Tibial artery (tissue), 4 donors: ENCODE results near the gene NARS2.

Source experiments
- DNase-seq, 2 donors: peaks; one replicate each; pipeline ENCODE4 v3.0.0-alpha.2; 2019
- H3K27ac ChIP-seq, 2 donors: fragments of 200-600 bp; sonication (generic) in 1 of 2; 1 replicate in 1 of 2; 2 replicates in 1 of 2; pipeline ENCODE4 v1.5.1; 2018 to 2019; ENCODE audit warnings: mild to moderate bottlenecking in 1 of 2
- H3K27me3 ChIP-seq, 2 donors: fragments of 200-600 bp; sonication (generic) in 1 of 2; one replicate each; pipeline versions ENCODE4 v1.5.1 to v1.6.0; 2016 to 2019
- H3K36me3 ChIP-seq, 3 donors: fragments of 200-600 bp; sonication (generic) in 2 of 3; one replicate each; pipeline ENCODE4 v1.5.1; 2016 to 2019; ENCODE audit warnings: mild to moderate bottlenecking in 2 of 3
- H3K4me1 ChIP-seq, 4 donors: fragments of 200-600 bp; sonication (generic) in 2 of 4; 1 replicate in 3 of 4; 2 replicates in 1 of 4; pipeline ENCODE4 v1.5.1; 2016 to 2019
- H3K4me3 ChIP-seq, 2 donors: fragments of 200-600 bp; sonication (generic) in 1 of 2; 1 replicate in 1 of 2; 2 replicates in 1 of 2; pipeline ENCODE4 v1.5.1; 2018 to 2019; ENCODE audit warnings: mild to moderate bottlenecking in 2 of 2
- H3K9me3 ChIP-seq, 3 donors: fragments of 200-600 bp; sonication (generic) in 1 of 3; one replicate each; pipeline ENCODE4 v1.5.1; 2016 to 2019
- CTCF ChIP-seq, 2 experiments: fragments of 200-600 bp in 1 of 2; fragments of 450-650 bp in 1 of 2; IDR thresholded peaks; one replicate each; pipeline ENCODE4 v1.5.1; 2017 to 2019; ENCODE audit warnings: antibody characterized with exemption in 2 of 2, mild to moderate bottlenecking in 1 of 2, moderate library complexity in 1 of 2
- intact Hi-C: fragments of 100-400 bp; cut with DNase I; formaldehyde crosslinking; loops from one replicate; pipeline ENCODE4 v1.15.0; 2023; ENCODE audit warnings: low total_unique reads

Gene NARS2

GRCh38 chr11:78420796-78421209 lies 153.9 kb downstream of the NARS2 start:
- intact Hi-C loops, result no loop called here
- H3K4me1 ChIP-seq, result peaks cover 0 to 49% (median 24%) of the 10 kb centered on the region in 4 donors
- no peak overlapping the region for H3K4me3 ChIP-seq
- TF ChIP-seq CTCF (IDR thresholded peaks at IDR 0.05), result no peak
- DNase-seq, result peak; percentile 76 to 84
- peak overlapping the region; percentile 98 to 100 for H3K27ac ChIP-seq
- no peaks in the 10 kb centered on the region for H3K36me3 ChIP-seq
- H3K9me3 ChIP-seq, result no peaks in the 10 kb centered on the region
- no peaks in the 10 kb centered on the region for H3K27me3 ChIP-seq

- H3K4me3 ChIP-seq, result peak overlapping the region; percentile 23 to 99
- H3K4me1 ChIP-seq, result peaks cover 0 to 49% (median 24%) of the 10 kb centered on the region in 4 donors
- no peaks in the 10 kb centered on the region for H3K36me3 ChIP-seq
- peak; percentile 62 to 72 for TF ChIP-seq CTCF (IDR thresholded peaks at IDR 0.05)
- intact Hi-C loops, result no loop called here
- peak overlapping the region; percentile 98 to 100 for H3K27ac ChIP-seq
- DNase-seq, result peak; percentile 86 to 92
- no peaks in the 10 kb centered on the region for H3K9me3 ChIP-seq
- no peaks in the 10 kb centered on the region for H3K27me3 ChIP-seq
Measured at GRCh38 chr11:78420255-78420764, 154.4 kb downstream of the NARS2 start.

- intact Hi-C loops, result loop anchor here (5.0 kb wide), 3 partner anchors 153 to 257 kb away; partner anchors contain the start of gene NARS2
- no peaks in the 10 kb centered on the region for H3K27me3 ChIP-seq
- peak overlapping the region; percentile 98 to 99 for H3K4me3 ChIP-seq
- DNase-seq, result peak; percentile 88 to 90
- H3K36me3 ChIP-seq, result no peaks in the 10 kb centered on the region
- H3K4me1 ChIP-seq, result peaks cover 0 to 52% (median 24%) of the 10 kb centered on the region in 4 donors
- peak overlapping the region; percentile 98 to 100 for H3K27ac ChIP-seq
- TF ChIP-seq CTCF (IDR thresholded peaks at IDR 0.05), result no peak
- H3K9me3 ChIP-seq, result no peaks in the 10 kb centered on the region
Measured at GRCh38 chr11:78419327-78419726, 155.3 kb downstream of the NARS2 start.

- intact Hi-C loops, result loop anchor here (5.0 kb wide), 3 partner anchors 154 to 256 kb away; partner anchors contain the start of gene NARS2
- peaks cover 0 to 52% (median 24%) of the 10 kb centered on the region in 4 donors for H3K4me1 ChIP-seq
- no peak for TF ChIP-seq CTCF (IDR thresholded peaks at IDR 0.05)
- no peaks in the 10 kb centered on the region for H3K27me3 ChIP-seq
- peak overlapping the region; percentile 98 to 99 for H3K4me3 ChIP-seq
- no peaks in the 10 kb centered on the region for H3K36me3 ChIP-seq
- H3K27ac ChIP-seq, result peak overlapping the region; percentile 98 to 100
- no peak for DNase-seq
- no peaks in the 10 kb centered on the region for H3K9me3 ChIP-seq
Measured at GRCh38 chr11:78418584-78419211, 156.0 kb downstream of the NARS2 start.

GRCh38 chr11:78417888-78418583 lies 156.6 kb downstream of the NARS2 start:
- Histone ChIP-seq H3K36me3 (no peaks in the 10 kb centered on the region), H3K27ac (peak overlapping the region; percentile 98 to 100), H3K4me1 (peaks cover 0 to 52% (median 24%) of the 10 kb centered on the region in 4 donors), H3K9me3 (no peaks in the 10 kb centered on the region), H3K4me3 (peak overlapping the region; percentile 98 to 99), H3K27me3 (no peaks in the 10 kb centered on the region)
- intact Hi-C loops, result loop anchor here (5.0 kb wide), 3 partner anchors 154 to 256 kb away; partner anchors contain the start of gene NARS2
- TF ChIP-seq CTCF (IDR thresholded peaks at IDR 0.05), result peak in 1 of 2 experiments; percentile 68
- DNase-seq, result peak; percentile 79 to 92
